NCI-H524 (cell line): Measurements from ENCODE around the gene NCAPD2.
"Not testable (repeated sequence)": the region's sequence is repeated elsewhere in the genome, so short reads cannot be mapped to it uniquely, and the experiment has no call there.

Experiments used
- DNase-seq, 2 experiments: peaks; one replicate each; lab custom pipeline; 2025; lab: John Stamatoyannopoulos, UW

The NCAPD2 gene

DNA sequence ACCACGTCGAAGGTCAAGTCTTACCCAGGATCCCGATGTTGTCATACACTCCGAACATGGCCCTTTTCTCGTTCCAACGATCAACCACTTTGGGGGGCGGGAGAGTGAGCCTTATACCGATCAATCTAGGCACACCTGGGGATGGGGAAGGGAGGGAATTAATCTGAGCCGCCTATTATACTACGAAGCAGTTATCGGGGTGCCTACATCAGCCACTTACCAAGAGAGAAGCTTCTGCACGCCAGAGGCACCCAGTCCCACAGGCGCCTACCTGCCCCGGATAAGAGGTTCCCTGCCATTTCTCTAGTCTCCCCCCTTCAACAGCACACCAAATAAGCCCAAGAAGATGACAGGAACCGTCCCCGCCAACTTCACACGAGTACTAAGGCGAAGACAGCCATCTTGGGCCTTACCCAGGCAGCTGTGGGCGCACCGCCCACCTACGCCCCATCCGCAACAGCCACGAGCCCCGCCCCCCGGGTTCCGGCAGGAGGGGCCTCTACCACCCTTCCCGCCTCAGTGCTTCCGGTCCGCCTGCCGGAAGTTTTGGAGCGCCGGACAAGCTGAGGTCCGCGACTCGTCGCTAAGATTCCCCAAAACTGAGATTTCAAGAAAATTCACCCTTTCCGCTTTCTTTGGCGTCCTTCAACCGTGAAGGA is 935 bp upstream of the NCAPD2 start, which contains the start of gene MRPL51:
TSS of gene MRPL51 (minus strand) at position 425 of the 659 bp plus-strand sequence. CDS start at position 299, 126 bp downstream.
- DNase-seq = peak; percentile 81 to 92

DNA sequence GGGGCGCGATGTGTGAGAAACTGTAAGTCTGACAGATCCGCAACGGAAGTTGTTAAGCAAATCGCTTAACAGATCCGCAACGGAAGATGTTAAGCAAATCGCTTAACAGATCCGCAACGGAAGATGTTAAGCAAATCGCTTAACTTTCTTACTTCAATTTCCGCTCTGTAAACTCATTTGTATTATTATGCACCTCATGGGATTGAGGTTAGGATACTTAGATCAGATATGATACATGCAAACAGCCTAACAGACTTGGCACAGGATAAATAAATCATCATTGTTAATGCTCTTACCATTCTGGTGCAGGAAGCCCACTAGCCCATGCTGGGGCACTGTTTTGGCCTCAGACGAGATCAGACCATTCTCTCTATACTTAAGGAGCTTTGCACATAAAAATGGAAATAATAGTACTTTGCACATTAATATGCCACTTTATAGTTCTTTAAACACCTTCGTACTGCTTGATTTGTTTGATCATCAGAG is 399 bp downstream of the NCAPD2 start:
- peak in 1 of 2 experiments; percentile 25 for DNase-seq

DNA sequence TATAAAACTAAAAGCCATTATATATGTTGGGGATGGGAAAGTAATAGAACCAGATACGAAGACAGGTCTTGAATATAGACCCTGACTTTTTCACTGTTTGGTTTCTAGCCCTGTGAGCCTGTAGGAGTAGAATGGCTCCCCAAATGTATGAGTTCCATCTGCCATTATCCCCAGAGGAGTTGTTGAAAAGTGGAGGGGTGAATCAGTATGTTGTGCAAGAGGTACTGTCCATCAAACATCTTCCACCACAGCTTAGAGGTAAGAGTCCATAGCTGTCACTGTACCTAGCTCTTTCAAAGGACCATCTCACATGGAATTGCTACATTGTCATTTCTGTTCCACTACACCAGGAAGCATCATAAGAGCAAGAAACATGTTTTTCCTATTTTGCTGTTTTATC is 1.1 kb downstream of the NCAPD2 start:
- DNase-seq = no peak

DNA sequence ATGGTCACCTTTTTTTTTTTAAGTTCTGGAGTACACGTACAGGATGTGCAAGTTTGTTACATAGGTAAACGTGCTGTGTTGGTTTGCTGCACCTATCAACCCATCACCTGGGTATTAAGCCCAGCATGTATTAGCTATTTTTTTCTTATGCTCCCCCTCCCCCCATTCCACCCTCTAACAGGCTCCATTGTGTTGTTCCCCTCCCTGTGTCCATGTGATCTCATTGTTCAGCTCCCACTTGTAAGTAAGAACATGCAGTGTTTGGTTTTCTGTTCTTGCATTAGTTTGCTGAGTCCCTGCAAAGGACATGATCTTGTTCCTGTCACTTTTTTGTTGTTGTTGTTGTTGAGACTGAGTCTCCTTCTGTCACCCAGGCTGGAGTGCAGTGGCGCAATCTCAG is 3.4 kb downstream of the NCAPD2 start:
- not testable (repeated sequence) for DNase-seq

DNA sequence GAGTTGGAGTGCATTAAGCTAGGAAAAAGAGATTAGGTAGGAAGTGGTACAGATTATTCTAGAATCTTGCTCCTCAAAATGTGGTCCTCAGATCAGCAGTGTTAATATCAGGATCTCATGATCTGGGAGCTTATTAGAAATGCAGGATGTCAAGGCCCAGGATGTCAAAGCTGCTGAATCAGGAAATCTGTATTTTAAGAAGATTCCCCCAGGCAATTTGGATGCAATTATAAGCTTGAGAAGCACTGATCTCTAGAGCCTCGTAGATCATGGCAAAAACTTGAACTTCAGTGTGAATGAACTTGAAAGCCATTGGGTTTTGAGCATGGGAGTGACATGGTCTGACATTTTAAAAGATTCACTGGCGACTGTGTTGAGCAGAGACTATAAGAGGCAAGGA is 6.6 kb downstream of the NCAPD2 start:
- DNase-seq = no peak

DNA sequence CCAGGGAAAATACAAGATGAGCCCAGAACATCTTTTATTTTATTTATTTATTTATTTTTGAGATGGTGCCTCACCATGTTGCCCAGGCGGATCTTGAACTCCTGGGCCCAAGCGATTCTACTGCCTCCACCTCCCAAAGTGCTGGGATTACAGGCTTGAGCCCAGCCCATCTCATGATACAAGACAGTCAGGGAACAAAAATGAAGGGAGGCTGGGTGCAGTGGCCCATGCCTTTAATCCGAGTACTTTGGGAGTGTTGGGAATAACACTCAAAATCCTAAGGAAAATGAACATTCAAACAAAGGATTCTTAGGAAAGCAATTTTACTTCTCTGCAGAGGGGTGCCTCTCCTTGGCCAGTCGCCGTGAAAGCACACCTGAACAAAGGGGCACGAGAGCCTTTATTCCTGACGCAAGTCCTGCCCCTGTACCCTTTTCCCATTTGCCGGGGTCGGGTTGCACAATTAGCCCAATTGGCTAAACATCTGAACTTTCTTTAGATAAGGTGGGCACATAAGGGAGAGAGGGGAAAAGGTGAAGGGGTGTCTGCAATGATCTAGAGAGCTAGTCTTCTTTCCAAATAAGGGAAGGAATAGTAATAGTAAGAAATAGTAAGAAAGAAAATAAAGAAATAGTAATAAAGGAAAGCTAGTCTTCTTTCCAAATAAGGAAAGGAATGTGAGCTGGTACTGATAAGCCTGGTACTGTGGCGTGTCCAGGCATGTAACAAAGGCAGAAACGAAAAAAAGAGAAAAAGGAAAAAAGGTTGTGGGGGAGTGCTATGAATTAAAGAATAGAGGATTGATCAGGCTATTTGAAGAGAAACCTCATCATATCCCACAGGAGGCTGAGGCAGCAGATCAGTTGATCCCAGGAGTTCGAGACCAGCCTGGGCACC is 13.4 kb downstream of the NCAPD2 start:
- DNase-seq = no peak

DNA sequence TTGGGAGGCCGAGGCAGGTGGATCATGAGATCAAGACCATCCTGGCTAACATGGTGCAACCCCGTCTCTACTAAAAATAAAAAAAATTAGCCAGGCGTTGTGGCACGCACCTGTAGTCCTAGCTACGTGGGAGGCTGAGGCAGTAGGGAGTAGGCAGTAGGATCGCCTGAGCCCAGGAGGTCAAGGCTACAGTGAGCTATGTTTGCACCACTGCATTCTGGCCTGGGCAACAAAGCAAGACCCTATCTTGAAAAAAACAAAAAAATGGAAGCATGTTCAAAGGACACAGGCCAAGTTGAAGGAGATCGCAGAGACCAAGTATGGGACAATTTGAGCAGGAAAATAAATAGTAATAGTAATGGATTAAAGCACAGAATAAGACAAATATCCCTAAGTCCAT is 14.2 kb downstream of the NCAPD2 start:
- no peak for DNase-seq

DNA sequence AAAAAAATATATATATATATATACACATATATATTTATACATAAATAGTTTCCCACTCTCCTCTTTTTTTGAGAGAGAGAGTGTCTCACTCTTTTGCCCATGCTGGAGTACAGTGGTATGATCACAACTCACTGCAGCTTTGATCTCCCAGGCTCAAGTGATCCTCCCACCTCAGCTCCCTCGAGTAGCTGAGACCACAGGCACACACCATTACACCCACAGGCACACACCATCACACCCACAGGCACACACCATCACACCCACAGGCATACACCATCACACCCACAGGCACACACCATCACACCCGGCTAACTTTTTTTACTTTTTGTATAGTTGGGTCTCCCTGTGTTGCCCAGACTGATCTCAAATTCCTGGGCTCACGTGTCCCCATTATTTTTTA is 26.3 kb downstream of the NCAPD2 start:
- no peak for DNase-seq

DNA sequence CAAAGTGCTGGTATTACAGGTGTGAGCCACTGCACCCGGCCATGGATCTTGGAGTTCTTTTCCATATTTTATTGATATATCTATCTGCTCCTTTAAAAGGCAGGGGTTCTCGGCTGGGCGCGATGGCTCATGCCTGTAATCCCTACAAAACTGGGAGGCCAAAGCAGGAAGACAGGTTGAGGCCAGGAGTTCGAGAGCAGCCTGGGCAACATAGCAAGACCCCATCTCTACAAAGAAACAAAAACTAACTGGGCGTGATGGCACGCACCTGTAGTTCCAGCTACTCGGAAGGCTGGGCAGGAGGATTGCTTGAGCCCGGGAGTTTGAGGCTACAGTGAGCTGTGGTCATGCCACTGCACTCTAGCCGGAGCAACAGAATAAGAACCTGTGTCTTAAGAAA is 28.3 kb downstream of the NCAPD2 start:
- no peak for DNase-seq

DNA sequence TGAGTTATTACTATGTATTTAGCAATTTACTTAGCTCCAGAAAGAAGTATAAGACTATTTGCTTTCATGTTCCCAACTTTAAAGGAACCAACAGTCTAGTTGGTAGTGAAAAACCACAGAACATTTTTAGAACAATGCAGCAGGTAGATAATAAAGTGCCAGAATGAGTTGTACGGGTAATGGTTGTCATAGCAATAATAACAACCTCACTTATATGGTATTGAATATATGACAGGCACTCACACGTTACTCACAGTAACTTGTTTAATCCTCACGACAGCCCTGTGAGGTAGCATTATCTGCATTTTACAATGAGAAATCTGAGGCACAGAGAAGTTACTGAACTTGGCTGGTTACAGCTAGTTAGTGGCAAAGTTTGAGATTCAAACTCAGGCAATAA is 29.8 kb downstream of the NCAPD2 start:
- no peak for DNase-seq

DNA sequence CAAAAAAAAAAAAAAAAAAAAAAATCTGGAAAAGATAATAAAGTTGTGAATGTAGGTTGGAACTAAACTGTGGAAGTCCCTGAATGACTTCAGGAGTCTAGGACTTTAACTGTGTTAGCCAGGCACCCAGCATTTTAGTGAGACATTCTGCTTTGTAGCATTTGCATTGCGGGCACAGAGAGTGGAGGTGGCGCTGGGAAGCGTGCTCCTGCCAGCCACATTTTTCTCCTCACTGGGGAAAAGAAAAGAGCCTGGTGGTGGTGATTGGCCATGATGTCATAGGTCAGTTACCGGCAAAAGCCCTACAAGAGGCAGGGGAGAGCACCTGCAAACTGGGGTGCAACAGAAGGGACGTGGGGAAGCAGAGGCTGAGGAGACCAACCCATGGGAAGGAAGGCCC is 30.7 kb downstream of the NCAPD2 start:
- DNase-seq = no peak

DNA sequence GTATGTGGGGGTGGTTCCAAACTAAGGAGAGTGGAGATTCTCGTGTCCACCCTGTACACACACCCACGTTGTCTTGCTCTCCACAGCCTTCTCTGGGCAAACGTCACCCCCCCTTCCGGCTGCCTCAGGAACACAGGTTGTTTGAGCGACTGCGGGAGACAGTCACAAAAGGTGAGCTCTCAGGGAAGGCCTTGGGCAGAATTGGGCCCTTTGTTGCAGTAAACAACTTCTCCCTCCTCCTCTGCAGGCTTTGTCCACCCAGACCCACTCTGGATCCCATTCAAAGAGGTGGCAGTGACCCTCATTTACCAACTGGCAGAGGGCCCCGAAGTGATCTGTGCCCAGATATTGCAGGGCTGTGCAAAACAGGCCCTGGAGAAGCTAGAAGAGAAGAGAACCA is 32.3 kb downstream of the NCAPD2 start:
- DNase-seq = no peak

DNA sequence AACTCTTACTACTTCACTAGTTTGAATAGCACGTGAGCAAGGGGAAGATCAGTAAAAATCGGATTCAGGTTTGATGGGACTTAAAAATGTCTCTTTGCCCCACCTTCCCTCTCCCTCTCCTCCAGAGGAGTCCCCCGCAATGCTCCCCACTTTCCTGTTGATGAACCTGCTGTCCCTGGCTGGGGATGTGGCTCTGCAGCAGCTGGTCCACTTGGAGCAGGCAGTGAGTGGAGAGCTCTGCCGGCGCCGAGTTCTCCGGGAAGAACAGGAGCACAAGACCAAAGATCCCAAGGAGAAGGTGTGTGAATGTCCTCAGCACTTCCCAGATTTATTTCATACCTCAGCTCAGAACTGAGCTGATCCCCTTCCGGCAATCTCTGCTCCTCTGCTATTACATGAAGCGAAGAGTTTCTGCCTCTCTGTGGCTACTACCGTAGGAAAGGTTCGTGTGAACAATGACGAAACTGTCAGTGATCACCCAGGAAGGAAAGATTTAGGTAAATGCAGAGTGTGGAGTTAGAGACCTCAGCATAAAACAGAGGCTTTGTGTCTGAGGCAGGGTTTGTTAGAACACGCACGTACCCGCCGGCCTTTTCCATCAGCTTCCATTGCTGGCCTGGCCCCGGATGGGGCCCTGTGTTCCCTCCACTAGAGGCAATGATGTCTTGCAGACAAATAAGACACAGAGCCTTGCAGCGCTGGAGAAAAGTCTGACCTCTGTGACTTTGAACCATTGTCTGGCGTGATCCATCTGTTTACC is 33.0 kb downstream of the NCAPD2 start:
- DNase-seq = no peak

DNA sequence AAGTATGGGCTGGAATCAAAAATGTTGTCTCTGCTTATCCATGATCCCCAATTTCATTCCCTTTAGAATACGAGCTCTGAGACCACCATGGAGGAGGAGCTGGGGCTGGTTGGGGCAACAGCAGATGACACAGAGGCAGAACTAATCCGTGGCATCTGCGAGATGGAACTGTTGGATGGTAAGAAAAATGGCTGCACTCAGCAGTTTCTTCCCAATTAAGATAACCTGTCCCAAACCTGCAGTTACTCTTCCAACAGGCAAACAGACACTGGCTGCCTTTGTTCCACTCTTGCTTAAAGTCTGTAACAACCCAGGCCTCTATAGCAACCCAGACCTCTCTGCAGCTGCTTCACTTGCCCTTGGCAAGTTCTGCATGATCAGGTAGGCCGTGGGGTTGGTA is 33.8 kb downstream of the NCAPD2 start:
- DNase-seq = no peak

DNA sequence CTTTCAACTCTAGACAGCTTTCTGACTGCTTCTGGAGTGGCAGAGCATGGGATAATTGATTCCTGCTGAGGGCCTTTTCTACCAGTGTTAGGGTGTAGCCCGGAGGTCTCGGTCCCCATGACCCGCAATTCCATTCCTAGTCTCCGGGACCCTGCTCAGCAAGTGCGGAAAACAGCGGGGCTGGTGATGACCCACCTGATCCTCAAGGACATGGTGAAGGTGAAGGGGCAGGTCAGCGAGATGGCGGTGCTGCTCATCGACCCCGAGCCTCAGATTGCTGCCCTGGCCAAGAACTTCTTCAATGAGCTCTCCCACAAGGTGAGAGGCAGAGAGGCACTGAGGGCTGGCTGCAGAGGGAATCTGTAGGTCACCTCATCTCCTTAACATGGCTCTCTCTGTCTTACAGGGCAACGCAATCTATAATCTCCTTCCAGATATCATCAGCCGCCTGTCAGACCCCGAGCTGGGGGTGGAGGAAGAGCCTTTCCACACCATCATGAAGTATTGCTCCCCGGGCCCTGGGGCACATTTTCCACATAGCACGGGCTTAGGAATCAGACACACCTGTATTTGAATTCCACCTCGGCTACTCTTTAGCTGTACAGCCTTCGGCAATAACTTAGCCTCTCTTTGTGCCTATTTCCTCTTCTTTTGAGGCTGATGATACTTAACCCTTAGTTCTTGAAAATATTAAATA is 34.8 kb downstream of the NCAPD2 start:
- no peak for DNase-seq

DNA sequence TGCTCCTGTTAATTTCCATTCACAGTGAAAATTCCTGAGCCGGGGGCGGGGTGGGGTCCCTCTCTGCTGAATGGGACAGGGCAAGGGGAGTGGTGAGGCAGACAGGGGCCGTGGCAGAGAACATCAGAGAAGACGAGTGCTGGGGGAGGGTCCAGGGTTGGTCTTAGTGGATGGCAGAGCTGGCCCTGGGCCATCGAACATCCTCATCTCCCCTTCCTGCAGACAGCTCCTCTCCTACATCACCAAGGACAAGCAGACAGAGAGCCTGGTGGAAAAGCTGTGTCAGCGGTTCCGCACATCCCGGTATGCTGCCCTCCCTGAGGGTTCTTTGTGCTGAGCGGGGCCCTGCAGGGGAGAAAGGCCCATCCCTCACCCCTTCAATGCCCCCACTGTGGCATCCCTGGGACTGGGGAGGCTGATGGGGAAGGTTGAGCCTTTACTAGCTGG is 35.4 kb downstream of the NCAPD2 start:
- DNase-seq = no peak

DNA sequence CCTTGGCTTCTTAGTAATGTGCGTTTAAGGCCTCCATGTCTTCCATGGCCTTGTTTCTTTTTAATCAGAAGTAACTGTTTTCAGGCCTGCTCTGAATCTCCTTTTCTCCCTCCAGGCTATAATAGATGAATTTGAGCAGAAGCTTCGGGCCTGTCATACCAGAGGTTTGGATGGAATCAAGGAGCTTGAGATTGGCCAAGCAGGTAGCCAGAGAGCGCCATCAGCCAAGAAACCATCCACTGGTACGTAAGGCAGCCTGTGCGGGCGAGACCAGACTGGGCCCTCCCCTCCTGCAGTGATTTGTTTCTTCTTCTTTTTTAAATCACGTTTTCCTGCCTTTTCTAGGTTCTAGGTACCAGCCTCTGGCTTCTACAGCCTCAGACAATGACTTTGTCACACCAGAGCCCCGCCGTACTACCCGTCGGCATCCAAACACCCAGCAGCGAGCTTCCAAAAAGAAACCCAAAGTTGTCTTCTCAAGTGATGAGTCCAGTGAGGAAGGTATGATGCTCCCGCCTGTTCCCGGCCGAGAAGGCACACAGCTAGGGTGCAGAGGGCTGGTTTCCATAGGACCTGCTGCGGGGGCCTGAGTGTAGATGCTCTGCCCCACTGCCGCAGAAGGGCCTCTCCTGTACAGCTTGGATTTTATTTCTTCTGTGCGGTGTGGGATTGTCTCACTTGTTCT is 36.8 kb downstream of the NCAPD2 start:
- no peak for DNase-seq

DNA sequence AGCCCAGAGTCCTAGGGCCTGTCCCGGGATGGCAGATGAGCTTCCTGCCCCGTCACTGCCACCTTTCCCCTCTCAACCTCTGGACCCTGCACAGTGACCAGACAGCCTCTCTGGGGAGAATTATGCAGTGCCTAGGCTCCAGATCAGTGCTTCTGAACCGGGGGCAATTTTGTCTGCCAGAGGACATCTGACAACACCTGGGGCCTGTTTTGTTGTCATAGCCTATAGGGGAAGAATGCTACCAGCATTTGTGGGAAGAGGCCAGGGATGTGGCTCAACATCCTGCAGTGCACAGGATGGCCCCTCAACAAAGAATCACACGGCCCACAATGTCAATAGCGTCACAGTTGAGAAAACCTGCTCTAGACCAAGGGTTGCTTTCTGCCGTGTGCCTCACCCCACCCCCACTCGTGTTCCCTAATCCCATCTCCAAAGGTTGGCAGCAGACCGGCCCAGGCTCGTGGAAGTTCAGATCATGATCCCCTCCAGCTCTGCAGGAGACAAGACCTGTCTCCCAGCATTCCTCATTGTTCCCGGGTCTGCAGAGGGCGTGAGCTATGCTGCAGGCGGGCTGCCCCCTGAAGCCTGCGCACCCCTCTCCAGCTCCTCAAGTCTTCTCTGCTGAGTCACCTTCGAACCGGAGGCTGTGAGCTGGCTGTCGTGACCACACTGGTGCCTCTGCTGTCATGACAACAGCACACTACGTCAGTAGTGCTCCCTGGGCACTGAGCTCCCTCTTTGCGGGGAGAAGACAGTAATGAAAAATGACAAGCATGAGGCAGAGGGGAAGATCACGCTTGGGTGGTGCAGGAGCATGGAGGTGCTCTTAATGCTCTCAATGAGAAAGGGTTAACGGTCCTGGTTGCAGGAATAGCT is 38.4 kb downstream of the NCAPD2 start:
- DNase-seq = peak in 1 of 2 experiments; percentile 56

DNA sequence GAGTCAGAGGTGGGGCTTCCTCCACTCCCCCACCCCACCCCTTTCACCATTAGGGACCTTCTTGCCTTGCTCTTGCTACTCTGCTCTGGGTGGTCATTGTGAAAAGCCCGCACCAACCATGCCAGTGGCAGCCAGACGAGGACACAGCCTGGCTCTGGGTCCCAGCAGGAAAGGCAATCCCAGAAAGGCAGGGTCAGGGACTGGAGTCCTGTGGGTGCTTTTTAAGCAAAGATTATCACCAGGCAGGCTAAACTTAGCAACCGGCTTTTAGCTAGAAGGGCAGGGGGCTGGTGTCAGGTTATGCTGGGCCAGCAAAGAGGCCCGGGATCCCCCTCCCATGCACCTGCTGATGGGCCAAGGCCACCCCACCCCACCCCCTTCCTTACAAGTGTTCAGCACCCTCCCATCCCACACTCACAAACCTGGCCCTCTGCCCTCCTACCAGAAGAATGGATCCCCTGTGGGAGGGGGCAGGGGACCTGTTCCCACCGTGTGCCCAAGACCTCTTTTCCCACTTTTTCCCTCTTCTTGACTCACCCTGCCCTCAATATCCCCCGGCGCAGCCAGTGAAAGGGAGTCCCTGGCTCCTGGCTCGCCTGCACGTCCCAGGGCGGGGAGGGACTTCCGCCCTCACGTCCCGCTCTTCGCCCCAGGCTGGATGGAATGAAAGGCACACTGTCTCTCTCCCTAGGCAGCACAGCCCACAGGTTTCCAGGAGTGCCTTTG is 39.2 kb downstream of the NCAPD2 start:
- peak; percentile 39 to 75 for DNase-seq

DNA sequence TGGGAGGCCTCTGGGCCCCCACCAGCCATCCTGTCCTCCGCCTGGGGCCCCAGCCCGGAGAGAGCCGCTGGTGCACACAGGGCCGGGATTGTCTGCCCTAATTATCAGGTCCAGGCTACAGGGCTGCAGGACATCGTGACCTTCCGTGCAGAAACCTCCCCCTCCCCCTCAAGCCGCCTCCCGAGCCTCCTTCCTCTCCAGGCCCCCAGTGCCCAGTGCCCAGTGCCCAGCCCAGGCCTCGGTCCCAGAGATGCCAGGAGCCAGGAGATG is 39.7 kb downstream of the NCAPD2 start:
- DNase-seq = no peak
